ENCODE data around the gene LAMA5. TPM values are rescaled to one million over a fixed set of nuclear protein-coding genes. Genes with fewer than 3 reads are reported as not detected.

LAMA5 gene
- polyA plus RNA-seq, 2 of the 4 experiments (the other 2 are of a cell fraction): 20.4 to 196 TPM

DNA sequence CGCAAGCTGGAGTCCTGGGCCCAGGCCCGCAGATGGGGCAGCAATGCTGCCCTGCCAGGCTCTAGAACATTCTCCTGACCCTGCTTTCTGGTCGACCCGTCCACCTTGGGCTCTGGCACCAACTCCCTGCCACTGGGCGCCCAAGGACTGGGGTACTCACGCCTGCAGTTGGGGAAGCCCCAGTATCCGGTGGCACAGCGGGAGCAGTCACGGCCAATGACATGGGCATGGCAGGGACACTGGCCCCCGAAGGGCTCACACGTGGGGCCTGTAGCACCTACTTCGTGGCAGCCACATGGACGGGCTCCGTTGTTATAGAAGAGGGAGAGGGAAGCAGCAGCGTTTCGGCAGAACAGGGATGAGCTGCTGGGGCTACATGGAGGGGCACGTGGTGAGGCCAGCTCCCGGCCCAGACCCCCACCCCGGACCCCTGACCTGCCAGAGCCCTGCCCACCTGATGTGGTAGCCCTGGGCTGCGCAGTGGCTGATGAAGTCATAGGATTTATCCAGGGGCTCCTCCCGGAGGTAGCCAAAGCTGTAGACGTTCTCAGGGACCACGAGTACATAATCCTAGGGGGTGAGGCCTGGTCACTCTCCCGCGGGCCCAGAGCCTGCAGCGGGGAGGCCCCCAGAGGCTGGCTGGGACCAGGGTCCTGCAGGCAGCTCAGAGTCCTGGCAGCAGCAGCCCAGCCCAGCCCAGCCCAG is 38.3 kb downstream of the LAMA5 start:
- ATAC-seq: no peak; a peak in 1 of 6 replicates
- no peaks in the 10 kb centered on the region for H3K4me1 ChIP-seq
- no peak for FAIRE-seq
- H3K27ac ChIP-seq: no peak overlapping the region; a peak in 1 of 6 replicates
- DNase-seq (ENCODE audit: low read depth in 1 of 2, low spot score in 1 of 2): no peak
- no peak overlapping the region for H3K4me3 ChIP-seq
- 94% methylated on average over 23 of the region's 26 CpGs for WGBS (ENCODE audit: missing lambda C conversion rate)
- ChIA-PET POLR2A (no interaction called here), CTCF (interaction anchor here (0.9 to 2.3 kb wide), 8 partner anchors 15 to 314 kb away, joined by 3 to 6 read pairs (median 5); partner anchors contain the start of gene SLCO4A1)
- H3K9me3 ChIP-seq: no peaks in the 10 kb centered on the region
- TF ChIP-seq MAFK (IDR thresholded peaks at IDR 0.05; ENCODE audit: partially characterized antibody) (no peak), CHD4 (IDR thresholded peaks at IDR 0.05; ENCODE audit: borderline replicate concordance) (no peak), JUN (IDR thresholded peaks at IDR 0.05) (no peak), PHF8 (IDR thresholded peaks at IDR 0.05; ENCODE audit: borderline replicate concordance, low read depth) (no peak), ZSCAN20 (CRISPR knock-in tag; IDR thresholded peaks at IDR 0.05) (no peak), ZFP36 (IDR thresholded peaks at IDR 0.05; ENCODE audit: borderline replicate concordance, partially characterized antibody) (no peak), HOXB13 (CRISPR knock-in tag; IDR thresholded peaks at IDR 0.05; ENCODE audit: low read depth) (no peak), EHF (CRISPR knock-in tag; IDR thresholded peaks at IDR 0.05) (no peak), MAZ (IDR thresholded peaks at IDR 0.05; ENCODE audit: borderline replicate concordance, low read depth, low read length) (no peak), NFE2L2 (conservative IDR thresholded peaks at IDR 0.05; ENCODE audit: low read length) (no peak), EP300 (IDR thresholded peaks at IDR 0.05) (no peak)
- TF ChIP-seq, protein P1, sequence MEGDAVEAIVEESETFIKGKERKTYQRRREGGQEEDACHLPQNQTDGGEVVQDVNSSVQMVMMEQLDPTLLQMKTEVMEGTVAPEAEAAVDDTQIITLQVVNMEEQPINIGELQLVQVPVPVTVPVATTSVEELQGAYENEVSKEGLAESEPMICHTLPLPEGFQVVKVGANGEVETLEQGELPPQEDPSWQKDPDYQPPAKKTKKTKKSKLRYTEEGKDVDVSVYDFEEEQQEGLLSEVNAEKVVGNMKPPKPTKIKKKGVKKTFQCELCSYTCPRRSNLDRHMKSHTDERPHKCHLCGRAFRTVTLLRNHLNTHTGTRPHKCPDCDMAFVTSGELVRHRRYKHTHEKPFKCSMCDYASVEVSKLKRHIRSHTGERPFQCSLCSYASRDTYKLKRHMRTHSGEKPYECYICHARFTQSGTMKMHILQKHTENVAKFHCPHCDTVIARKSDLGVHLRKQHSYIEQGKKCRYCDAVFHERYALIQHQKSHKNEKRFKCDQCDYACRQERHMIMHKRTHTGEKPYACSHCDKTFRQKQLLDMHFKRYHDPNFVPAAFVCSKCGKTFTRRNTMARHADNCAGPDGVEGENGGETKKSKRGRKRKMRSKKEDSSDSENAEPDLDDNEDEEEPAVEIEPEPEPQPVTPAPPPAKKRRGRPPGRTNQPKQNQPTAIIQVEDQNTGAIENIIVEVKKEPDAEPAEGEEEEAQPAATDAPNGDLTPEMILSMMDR (IDR thresholded peaks at IDR 0.05): no peak
- TF ChIP-seq, protein P2, sequence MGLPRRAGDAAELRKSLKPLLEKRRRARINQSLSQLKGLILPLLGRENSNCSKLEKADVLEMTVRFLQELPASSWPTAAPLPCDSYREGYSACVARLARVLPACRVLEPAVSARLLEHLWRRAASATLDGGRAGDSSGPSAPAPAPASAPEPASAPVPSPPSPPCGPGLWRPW (IDR thresholded peaks at IDR 0.05): no peak
- TF ChIP-seq, protein P3, sequence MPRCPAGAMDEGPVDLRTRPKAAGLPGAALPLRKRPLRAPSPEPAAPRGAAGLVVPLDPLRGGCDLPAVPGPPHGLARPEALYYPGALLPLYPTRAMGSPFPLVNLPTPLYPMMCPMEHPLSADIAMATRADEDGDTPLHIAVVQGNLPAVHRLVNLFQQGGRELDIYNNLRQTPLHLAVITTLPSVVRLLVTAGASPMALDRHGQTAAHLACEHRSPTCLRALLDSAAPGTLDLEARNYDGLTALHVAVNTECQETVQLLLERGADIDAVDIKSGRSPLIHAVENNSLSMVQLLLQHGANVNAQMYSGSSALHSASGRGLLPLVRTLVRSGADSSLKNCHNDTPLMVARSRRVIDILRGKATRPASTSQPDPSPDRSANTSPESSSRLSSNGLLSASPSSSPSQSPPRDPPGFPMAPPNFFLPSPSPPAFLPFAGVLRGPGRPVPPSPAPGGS (IDR thresholded peaks at IDR 0.05): no peak
- TF ChIP-seq, protein P4, sequence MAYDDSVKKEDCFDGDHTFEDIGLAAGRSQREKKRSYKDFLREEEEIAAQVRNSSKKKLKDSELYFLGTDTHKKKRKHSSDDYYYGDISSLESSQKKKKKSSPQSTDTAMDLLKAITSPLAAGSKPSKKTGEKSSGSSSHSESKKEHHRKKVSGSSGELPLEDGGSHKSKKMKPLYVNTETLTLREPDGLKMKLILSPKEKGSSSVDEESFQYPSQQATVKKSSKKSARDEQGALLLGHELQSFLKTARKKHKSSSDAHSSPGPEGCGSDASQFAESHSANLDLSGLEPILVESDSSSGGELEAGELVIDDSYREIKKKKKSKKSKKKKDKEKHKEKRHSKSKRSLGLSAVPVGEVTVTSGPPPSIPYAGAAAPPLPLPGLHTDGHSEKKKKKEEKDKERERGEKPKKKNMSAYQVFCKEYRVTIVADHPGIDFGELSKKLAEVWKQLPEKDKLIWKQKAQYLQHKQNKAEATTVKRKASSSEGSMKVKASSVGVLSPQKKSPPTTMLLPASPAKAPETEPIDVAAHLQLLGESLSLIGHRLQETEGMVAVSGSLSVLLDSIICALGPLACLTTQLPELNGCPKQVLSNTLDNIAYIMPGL (CRISPR knock-in tag; IDR thresholded peaks at IDR 0.05; ENCODE audit: borderline replicate concordance): no peak
- no peak overlapping the region for H3K4me2 ChIP-seq

DNA sequence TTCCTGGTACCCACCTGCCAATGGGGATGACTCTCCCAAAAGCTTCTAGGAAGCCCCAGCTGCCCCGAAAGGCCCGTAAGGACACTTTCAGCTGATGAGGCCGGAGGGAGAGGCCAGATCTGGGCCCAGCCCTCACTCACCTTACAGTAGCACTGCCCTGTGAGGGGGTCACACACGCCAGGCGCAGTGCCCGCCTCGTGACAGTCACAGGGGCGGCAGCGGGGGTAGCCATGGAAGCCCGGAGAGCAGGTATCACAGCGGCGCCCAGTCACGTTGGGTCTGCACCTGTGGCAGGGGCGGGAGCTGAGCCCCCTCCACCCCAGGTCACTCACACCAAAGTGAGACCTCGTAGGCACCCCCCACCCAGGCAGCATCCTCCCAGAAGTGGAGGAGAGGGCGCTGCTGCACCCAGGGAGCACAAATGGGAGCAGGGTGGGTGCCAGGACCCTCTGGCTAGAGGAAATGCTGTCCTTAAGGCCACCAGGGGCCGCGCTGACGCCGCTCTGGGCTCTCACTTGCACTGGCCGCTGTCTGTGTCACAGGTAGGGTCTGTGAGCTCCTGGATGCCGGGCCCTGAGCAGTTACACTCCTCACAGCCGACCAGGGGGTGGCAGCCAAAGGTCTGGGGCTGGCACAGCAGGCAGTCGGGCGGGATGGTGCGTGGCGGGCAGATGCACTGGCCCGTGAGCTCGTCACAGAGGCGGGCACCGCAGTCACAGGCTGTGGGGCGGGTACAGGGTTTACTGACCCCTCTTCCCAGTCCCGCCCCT is 39.2 kb downstream of the LAMA5 start:
- WGBS (ENCODE audit: missing lambda C conversion rate): 84% methylated on average over 10 of the region's 33 CpGs
- Histone ChIP-seq H3K27ac (no peak overlapping the region), H3K4me3 (no peak overlapping the region), H3K9me3 (no peaks in the 10 kb centered on the region), H3K4me2 (no peak overlapping the region), H3K4me1 (no peaks in the 10 kb centered on the region)
- ATAC-seq: no peak
- FAIRE-seq: no peak
- ChIA-PET POLR2A (no interaction called here), CTCF (interaction anchor here (0.6 to 2.3 kb wide), 11 partner anchors 16 to 315 kb away, joined by 3 to 6 read pairs (median 5); partner anchors contain the start of gene SLCO4A1)
- DNase-seq (ENCODE audit: low read depth in 1 of 2, low spot score in 1 of 2): no peak
- TF ChIP-seq, protein P5, sequence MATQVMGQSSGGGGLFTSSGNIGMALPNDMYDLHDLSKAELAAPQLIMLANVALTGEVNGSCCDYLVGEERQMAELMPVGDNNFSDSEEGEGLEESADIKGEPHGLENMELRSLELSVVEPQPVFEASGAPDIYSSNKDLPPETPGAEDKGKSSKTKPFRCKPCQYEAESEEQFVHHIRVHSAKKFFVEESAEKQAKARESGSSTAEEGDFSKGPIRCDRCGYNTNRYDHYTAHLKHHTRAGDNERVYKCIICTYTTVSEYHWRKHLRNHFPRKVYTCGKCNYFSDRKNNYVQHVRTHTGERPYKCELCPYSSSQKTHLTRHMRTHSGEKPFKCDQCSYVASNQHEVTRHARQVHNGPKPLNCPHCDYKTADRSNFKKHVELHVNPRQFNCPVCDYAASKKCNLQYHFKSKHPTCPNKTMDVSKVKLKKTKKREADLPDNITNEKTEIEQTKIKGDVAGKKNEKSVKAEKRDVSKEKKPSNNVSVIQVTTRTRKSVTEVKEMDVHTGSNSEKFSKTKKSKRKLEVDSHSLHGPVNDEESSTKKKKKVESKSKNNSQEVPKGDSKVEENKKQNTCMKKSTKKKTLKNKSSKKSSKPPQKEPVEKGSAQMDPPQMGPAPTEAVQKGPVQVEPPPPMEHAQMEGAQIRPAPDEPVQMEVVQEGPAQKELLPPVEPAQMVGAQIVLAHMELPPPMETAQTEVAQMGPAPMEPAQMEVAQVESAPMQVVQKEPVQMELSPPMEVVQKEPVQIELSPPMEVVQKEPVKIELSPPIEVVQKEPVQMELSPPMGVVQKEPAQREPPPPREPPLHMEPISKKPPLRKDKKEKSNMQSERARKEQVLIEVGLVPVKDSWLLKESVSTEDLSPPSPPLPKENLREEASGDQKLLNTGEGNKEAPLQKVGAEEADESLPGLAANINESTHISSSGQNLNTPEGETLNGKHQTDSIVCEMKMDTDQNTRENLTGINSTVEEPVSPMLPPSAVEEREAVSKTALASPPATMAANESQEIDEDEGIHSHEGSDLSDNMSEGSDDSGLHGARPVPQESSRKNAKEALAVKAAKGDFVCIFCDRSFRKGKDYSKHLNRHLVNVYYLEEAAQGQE (IDR thresholded peaks at IDR 0.05): no peak
- TF ChIP-seq, protein P6, sequence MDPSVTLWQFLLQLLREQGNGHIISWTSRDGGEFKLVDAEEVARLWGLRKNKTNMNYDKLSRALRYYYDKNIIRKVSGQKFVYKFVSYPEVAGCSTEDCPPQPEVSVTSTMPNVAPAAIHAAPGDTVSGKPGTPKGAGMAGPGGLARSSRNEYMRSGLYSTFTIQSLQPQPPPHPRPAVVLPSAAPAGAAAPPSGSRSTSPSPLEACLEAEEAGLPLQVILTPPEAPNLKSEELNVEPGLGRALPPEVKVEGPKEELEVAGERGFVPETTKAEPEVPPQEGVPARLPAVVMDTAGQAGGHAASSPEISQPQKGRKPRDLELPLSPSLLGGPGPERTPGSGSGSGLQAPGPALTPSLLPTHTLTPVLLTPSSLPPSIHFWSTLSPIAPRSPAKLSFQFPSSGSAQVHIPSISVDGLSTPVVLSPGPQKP (IDR thresholded peaks at IDR 0.05; ENCODE audit: low read depth, low read length): no peak
- no peak for TF ChIP-seq CHD2 (IDR thresholded peaks at IDR 0.05; ENCODE audit: low read length, partially characterized antibody)
- no peak for TF ChIP-seq HOXB13 (CRISPR knock-in tag; IDR thresholded peaks at IDR 0.05; ENCODE audit: low read depth)
- TF ChIP-seq ZNF302 (CRISPR knock-in tag; IDR thresholded peaks at IDR 0.05): no peak
- TF ChIP-seq SMC3 (IDR thresholded peaks at IDR 0.05): no peak
- TF ChIP-seq CBX8 (IDR thresholded peaks at IDR 0.05): no peak
- no peak for TF ChIP-seq RARB (CRISPR knock-in tag; IDR thresholded peaks at IDR 0.05)
- TF ChIP-seq SREBF2 (IDR thresholded peaks at IDR 0.05): no peak
- no peak for TF ChIP-seq FOXS1 (CRISPR knock-in tag; IDR thresholded peaks at IDR 0.05)
- TF ChIP-seq RFX5 (IDR thresholded peaks at IDR 0.05): no peak
- TF ChIP-seq CBX2 (IDR thresholded peaks at IDR 0.05; ENCODE audit: borderline replicate concordance, low read depth): no peak

All from A549 (cell line).